GM19328 (cell line): Measurements from ENCODE around the gene TNIK.
A peak's percentile ranks its signal among the peaks of the same experiment; 100 is the strongest.

Experiments used
- ATAC-seq: cut with Tn5 transposase; IDR thresholded peaks from one replicate; pipeline ENCODE4 v1.9.1; 2021; ENCODE audit warnings: mild to moderate bottlenecking, moderate library complexity; ENCODE audit not compliant: unreplicated experiment

The TNIK gene

GRCh38 chr3:171459942-171460724 lies at the start of gene TNIK:
Gene TNIK (minus strand): TSS chr3:171460405. CDS start chr3:171460063, 342 bp downstream.
- ATAC-seq = peak; percentile 74

DNA sequence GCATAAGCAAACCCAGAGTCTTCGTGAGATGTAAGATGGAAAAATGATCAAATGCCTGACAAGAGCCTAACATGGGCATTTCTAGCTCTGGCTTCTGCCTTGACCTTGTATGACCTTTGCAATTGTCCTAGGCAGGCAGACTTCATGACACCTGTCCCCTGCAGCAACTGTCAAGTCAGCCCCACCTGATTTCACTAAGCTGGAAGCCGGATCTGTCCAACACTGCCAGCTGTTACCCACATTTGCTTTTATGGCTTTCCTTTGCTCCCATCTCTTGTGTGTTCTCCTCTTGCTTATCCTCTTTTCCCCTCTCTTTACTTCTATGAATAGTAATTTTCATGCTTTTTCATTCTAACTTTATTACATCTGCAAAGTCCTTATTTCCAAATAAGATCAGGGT lies 48.5 kb upstream of the TNIK start:
- no peak for ATAC-seq

GRCh38 chr3:171508206-171508605 lies 48.0 kb upstream of the TNIK start:
- ATAC-seq = no peak

DNA sequence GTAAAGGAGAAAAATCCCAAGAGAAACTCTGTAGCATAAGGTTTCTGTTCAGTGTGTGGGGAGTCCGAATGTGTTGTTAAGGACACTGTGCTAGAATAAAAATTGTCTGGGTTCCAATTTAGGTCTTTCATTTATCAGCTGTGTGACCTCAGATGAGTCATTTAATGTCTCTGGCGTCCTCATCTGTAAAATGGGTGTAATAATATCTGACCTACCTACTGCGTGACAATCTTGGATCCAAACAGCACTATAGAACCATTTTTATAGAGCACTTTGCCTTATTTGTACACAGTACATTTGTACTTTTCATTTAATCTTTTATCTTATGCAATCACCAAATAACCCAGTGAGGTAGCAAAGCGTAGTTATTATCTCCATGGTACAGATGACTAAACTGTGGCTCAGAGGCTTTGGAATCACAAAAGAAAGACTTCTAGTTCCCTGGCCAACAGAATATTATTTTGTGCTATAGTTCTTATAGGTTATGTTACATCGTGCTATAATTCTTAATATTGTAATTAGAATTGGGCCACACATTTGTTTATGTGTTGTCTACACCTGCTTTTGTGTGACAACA lies 46.6 kb upstream of the TNIK start:
- no peak for ATAC-seq

DNA sequence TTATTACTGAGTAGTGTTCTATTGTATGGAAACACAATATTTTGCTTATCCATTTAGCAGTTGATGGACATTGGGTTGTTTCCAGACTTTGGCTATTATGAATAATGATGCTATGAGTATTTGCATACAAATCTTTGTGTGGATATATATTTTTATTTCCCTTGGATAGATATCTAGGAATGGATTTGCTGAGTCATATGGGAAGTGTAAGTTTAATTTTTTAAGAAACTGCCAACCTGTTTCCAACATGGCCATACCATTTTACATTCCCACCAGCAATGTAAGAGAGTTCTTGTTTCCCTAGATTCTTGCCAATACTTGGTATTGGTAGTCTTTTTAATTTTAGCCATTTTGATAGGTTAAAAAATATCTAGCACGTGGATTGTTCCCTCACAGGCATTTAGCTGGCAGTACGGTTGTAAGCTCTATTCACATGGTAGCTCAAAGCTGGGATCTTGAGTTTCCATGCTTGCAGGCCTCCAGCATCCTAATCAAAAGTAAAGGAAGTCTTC lies 45.7 kb upstream of the TNIK start:
- no peak for ATAC-seq

- ATAC-seq = no peak
These were observed 44.2 kb upstream of the TNIK start for GRCh38 chr3:171504376-171504775.

GRCh38 chr3:171503817-171504216 lies 43.6 kb upstream of the TNIK start:
- no peak for ATAC-seq

DNA sequence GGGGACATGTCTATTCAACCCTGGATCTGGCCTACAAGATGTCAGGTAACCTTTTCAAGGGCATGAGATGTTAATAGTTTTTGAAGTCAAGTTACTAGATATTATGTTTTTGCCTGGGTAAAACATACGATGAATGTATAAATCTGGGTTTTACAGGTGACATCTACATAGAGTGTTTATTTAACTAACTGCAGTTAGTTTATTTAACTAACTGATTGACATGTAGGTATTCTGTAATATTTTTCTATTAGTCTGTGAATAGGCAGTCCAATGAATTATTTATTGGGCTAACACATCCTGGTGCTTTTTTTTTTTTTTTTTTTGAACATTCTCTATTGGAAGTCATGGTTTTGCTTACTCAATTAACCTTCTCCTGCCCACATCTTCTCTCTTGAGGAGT lies 38.7 kb upstream of the TNIK start:
- no peak for ATAC-seq

- no peak for ATAC-seq
These were observed 37.3 kb upstream of the TNIK start for GRCh38 chr3:171497468-171497867.

DNA sequence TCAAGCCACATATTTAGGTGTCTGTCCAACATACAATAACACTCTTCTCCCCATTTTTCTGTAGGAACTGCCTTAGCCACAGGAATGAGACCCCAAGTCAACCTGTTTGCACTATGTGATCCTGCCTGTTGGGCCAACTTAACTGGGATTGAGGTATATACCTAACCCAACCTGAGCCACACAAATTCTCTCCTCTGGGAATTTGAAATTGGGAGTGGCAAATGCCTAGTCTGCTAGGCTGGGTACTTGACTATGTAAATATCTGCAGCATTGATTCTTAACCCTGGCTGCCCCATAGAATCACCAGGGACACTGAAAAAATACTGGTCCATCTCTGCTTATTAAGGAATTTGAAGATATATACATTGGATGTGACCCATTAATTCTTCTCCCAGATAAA lies 35.2 kb upstream of the TNIK start:
- ATAC-seq = no peak

- no peak for ATAC-seq
These were observed 34.4 kb upstream of the TNIK start for GRCh38 chr3:171494457-171495109.

DNA sequence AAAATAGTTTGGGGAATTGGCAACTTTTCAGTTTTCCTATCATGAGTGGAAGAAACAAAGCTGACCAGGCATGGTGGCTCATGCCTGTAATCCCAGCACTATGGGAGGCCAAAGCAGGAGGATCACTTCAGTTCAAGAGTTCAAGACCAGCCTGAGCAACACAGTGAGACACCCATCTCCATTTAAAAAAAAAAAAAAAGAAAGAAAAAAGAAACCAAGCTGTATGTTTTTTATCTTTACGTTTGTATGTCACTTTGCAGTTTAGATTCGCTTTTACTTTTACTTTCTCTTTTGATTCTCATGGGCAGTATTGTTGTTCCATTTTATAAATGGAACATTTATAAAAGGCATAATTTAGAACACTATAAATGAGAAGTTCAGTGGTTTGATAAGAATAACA lies 31.2 kb upstream of the TNIK start:
- ATAC-seq = no peak

GRCh38 chr3:171490901-171491300 lies 30.7 kb upstream of the TNIK start:
- ATAC-seq = no peak

GRCh38 chr3:171489348-171489747 lies 29.1 kb upstream of the TNIK start:
- ATAC-seq = no peak

DNA sequence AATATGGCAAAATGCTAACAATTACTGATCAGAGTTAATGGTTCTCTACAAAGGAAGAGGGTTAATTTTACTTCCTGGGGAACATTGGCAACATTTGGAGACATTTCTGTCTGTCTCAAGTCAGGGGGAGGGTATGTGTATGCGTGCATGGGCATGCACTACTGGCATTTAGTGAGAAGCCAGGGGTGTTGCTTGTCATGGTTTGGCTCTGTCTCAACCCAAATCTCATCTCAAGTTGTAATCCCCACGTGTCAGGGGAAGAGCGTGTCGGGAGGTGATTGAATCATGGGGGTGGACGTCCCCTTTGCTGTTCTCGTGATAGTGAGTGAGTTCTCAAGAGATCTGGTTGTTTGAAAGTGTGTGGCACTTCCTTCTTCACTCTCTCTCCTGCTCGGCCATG lies 28.3 kb upstream of the TNIK start:
- no peak for ATAC-seq

DNA sequence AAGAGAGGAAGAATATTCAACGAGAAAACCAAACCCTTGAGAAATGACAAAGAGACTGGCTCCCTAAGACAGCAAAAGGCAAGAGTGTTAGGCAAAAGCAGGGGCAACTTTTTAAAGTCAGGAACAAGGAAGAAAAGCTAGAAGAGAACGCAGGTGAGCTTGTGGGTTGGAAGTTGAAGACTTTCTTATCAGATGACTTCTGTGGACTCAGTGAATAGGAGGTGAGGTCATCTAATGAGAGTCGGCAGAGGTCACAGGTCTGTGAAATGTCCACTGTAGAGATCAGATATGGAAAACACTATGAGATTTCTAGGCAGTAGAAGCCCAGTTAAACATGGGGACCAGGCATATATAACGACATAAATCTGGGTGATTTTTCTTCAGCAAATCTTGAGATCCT lies 27.2 kb upstream of the TNIK start:
- ATAC-seq = no peak

DNA sequence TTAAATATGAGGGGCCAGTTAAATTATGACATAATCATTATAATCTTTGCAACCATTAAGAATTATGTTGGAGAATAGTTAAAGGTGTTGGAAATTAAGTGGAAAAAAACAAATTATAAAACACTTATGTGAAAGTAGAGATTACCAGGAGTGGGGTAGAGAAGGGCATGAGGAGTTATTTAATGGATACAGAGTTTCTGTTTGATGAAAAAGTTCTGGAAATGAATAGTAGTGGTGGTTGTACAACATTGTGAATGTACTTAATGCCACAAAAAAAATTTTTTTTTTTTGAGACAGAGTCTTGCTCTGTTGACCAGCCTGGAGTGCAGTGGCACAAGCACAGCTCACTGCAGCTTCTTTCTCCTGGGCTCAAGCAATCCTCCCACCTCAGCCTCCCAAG lies 25.1 kb upstream of the TNIK start:
- ATAC-seq = no peak

DNA sequence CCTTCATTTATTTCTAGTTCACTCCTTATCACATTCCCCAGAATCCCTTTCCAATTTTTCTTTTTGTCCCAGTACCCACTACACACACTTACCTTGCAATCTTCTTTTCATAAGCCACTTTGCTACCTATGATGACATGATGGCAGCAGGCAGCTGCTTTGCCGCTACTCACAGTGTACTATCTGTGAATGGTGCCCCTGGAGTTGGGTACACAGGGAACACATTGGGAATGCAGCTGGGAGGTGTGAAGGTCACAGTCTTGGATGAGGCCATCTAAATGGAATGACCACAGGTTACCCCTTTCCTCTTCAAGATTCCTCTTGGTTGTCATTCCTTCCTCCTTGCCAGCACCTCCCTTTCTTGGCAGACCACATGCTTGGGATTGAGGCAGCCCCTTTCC lies 20.8 kb upstream of the TNIK start:
- no peak for ATAC-seq

DNA sequence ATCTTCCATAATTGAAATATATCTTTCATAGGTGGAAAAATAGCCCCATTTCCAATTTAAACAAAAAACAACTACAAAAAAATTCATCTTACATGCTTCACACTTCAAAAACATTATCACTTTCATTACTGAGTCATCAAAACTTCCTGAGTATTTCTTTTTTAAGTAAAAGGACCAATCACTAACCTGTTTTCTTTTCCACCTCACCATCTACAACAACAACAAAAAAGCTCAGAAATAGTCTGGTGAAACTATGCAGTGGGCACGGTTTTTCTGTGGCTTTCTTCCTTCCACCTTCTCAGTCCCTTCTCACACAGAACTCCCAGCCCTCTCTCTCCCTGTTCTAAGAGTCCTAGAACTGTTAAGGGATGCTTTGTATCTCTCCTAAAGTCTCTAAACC lies 20.3 kb upstream of the TNIK start:
- peak; percentile 73 for ATAC-seq

DNA sequence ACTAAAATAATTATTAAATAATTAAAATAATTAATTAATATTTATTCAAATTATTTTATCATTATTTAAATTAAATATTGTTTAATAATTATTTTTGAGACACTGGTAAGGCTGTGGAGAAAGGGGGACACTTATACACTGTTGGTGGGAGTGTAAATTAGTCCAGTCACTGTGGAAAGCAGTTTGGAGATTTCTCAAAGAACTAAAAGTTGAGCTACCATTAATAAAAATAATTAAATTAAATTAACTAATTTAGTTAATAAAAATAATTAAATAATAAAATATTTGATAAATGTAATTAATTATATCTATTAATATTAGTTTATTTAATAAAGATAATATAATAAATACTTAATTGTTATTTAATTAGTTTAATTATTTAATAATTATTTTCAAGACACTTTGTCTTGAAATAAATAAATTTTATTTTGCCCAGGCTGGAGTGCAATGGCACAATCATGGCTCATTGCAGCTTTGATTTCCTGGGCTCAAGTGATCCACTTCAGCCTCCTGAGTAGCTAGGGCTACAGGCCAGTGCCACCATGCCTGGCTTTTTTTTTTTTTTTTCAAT lies 16.4 kb upstream of the TNIK start:
- ATAC-seq = no peak

GRCh38 chr3:171472552-171472951 lies 12.3 kb upstream of the TNIK start:
- no peak for ATAC-seq
